ENCODE measurements around the gene UNC80. TPM values are rescaled to one million over a fixed set of nuclear protein-coding genes. Genes with fewer than 3 reads are reported as not detected.

Gene UNC80
- total and polyA plus RNA-seq, 2 of the 13 experiments (the other 11 are each of a cell fraction or from before 2014, with no cell fraction given): not detected

GRCh38 chr2:209970271-209970670 is 198.6 kb downstream of the UNC80 start:
- CTCF ChIA-PET (ENCODE audit: low intra/inter-chr PET ratio, low total read pairs): no interaction called here
- peak; percentile 40; the same call in 1 of the 2 replicates for TF ChIP-seq CEBPG (CRISPR knock-in tag; IDR thresholded peaks at IDR 0.05)
- no peak for TF ChIP-seq GTF2F1 (IDR thresholded peaks at IDR 0.05; ENCODE audit: low read length)
- TF ChIP-seq CREM (IDR thresholded peaks at IDR 0.05): no peak
- no peak for TF ChIP-seq CREM (CRISPR knock-in tag; IDR thresholded peaks at IDR 0.05)
- peak; percentile 53 for TF ChIP-seq TEAD3 (CRISPR knock-in tag; optimal IDR thresholded peaks at IDR 0.05; ENCODE audit: borderline replicate concordance)
- no peak for TF ChIP-seq ZFYVE20 (CRISPR knock-in tag; IDR thresholded peaks at IDR 0.05; ENCODE audit: borderline replicate concordance, low read depth)
- TF ChIP-seq ZNF790 (CRISPR knock-in tag; IDR thresholded peaks at IDR 0.05; ENCODE audit: borderline replicate concordance): no peak
- TF ChIP-seq SOX5 (CRISPR knock-in tag; IDR thresholded peaks at IDR 0.05; ENCODE audit: borderline replicate concordance): peak; percentile 30; the same call in 1 of the 2 replicates
- TF ChIP-seq FOXA1 (IDR thresholded peaks at IDR 0.05): no peak
- TF ChIP-seq FOXA1 (CRISPR knock-in tag; IDR thresholded peaks at IDR 0.05): peak; percentile 46; the same call in 1 of the 2 replicates
- TF ChIP-seq ZNF510 (CRISPR knock-in tag; IDR thresholded peaks at IDR 0.05; ENCODE audit: low read depth): no peak
- TF ChIP-seq TOE1 (CRISPR knock-in tag; IDR thresholded peaks at IDR 0.05): no peak
- TF ChIP-seq RXRB (CRISPR knock-in tag; IDR thresholded peaks at IDR 0.05; ENCODE audit: borderline replicate concordance): no peak
- no peak for TF ChIP-seq SOX13 (IDR thresholded peaks at IDR 0.05)
- TF ChIP-seq SOX13 (CRISPR knock-in tag; conservative IDR thresholded peaks at IDR 0.05 in 1 of 2, IDR thresholded peaks at IDR 0.05 in 1 of 2): peak in 1 of 2 experiments; percentile 65; a peak in 2 of 4 replicates
- peak; percentile 75 for TF ChIP-seq CEBPB (IDR thresholded peaks at IDR 0.05; ENCODE audit: borderline replicate concordance, low read depth, low read length)
- TF ChIP-seq YEATS4 (CRISPR knock-in tag; IDR thresholded peaks at IDR 0.05; ENCODE audit: borderline replicate concordance): no peak
- FAIRE-seq: no peak
- peak; percentile 50 for DNase-seq (ENCODE audit: low spot score)
- H3K4me3 ChIP-seq (replicated peaks in 1 of 3; ENCODE audit: insufficient read depth in 1 of 3, low read depth in 2 of 3, low read length in 3 of 3): no peak overlapping the region
- ATAC-seq: peak; percentile 72
- no peaks in the 10 kb centered on the region for H3K27me3 ChIP-seq (ENCODE audit: control insufficient read depth in 1 of 2, insufficient read depth in 2 of 2, low read length in 2 of 2)
- H3K36me3 ChIP-seq (replicated peaks in 1 of 2; ENCODE audit: control insufficient read depth in 1 of 2, insufficient read depth in 2 of 2, low read length in 2 of 2): no peaks in the 10 kb centered on the region
- no peaks in the 10 kb centered on the region for H3K9me3 ChIP-seq (ENCODE audit: low read length)
- WGBS (ENCODE audit: low lambda C conversion rate): 3% methylated on average over 2 of the region's 2 CpGs
- H3K4me2 ChIP-seq (ENCODE audit: low read depth, low read length): no peak overlapping the region
- POLR2A ChIA-PET: no interaction called here
- no peak overlapping the region for H3K27ac ChIP-seq (ENCODE audit: extremely low read length, insufficient read depth, low read length)
- no peaks in the 10 kb centered on the region for H3K4me1 ChIP-seq (ENCODE audit: insufficient read depth, low read length)
- no peaks in the 10 kb centered on the region for H3K79me2 ChIP-seq (ENCODE audit: insufficient read depth, low read length)
- intact Hi-C loops (cut with micrococcal nuclease; ENCODE audit: unreplicated experiment): no loop called here
- no peak overlapping the region for H2AFZ ChIP-seq (ENCODE audit: low read length)
- no peak overlapping the region for H3K9ac ChIP-seq (ENCODE audit: insufficient read depth, low read depth, low read length)
- no peaks in the 10 kb centered on the region for H4K20me1 ChIP-seq (ENCODE audit: insufficient read depth, low read length)
- BruUV-seq (replicated peaks): no TSS peak
- in situ Hi-C loops (cut with HindIII; ENCODE audit: extremely low pct_ligation_motif_present, low pct_unique_long_range_greater_than_20kb): loop anchor here (10.0 to 25.0 kb wide), 3 partner anchors 425 to 1558 kb away; partner anchors contain the start of gene PTH2R
